Epithelial cell of prostate (primary cell): ENCODE measurements around the gene PTPRM.
A peak's percentile ranks its signal among the peaks of the same experiment; 100 is the strongest.

Experiments used
- DNase-seq: peaks from one replicate; pipeline ENCODE4 v3.0.0-alpha.2; 2011; ENCODE audit warnings: low read depth, low spot score
- H3K27ac ChIP-seq: fragments of 450-650 bp; 2 replicates; pipeline ENCODE4 v1.5.1; 2017; ENCODE audit warnings: mild to moderate bottlenecking

The PTPRM gene

DNA sequence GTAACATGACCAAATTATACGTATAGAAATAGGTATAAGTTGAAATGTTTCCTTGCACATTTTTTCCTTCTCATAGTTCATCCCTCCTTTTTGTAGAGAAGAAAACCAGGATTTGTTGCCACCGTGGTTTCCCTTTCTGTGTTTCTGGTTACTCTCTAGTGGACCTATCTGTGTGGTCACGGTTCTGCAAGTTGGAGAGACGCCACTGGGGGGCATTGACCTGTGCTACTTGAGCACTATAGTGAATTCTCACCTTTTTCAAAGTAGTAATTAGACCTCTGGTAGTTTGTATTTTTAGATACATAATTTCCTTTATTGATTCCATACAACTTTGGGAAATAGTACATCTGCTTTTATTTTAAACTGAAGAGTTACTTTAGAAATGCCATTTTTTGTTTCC is 444.8 kb downstream of the PTPRM start:
- no peak overlapping the region for H3K27ac ChIP-seq
- no peak for DNase-seq

DNA sequence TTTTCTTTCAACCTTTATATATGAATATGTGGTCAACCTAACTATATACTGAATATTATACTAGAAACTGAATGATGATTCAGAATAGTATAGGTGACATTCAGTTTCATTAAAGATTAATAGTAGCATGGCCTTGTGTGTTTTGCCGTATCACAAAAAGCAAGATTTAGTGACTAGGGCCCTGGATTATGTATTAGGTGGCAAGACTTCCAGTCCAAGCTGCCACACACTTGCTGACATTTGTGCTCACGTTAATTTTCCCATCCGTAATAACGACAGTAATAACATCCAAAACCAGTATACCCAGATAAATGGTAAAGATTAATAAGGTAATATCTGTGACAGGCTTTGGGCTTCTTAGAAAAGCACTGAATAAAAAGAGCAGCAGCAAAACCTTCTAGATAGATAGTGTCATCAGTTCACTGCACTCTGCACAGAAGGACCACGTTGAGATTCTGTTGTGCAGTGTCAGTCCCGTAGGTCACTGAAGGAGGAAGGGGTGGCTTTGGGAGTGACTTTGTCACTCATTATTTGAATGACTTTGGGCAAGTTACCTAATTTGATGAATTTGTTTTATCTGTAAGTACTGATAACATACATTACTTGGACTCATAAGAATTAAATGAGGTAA is 451.7 kb downstream of the PTPRM start:
- no peak overlapping the region for H3K27ac ChIP-seq
- DNase-seq = no peak

DNA sequence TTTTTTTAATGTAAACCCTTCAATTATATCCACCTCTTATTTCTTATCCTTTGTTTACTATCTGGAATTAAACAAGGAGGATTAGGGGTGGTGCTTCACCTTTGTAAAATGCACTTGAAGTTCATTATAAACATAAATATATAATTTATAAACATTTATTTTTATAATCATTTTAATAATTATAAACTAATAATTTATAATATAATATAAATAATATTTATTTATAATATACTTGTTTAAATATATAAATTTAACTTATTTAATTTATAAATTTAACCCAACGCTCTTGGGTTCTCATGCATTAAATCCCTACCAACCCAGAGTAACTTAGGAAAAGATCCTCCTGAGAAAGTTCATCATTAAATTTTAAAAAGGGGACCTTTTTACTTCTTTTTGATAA is 452.5 kb downstream of the PTPRM start:
- no peak overlapping the region for H3K27ac ChIP-seq
- no peak for DNase-seq

DNA sequence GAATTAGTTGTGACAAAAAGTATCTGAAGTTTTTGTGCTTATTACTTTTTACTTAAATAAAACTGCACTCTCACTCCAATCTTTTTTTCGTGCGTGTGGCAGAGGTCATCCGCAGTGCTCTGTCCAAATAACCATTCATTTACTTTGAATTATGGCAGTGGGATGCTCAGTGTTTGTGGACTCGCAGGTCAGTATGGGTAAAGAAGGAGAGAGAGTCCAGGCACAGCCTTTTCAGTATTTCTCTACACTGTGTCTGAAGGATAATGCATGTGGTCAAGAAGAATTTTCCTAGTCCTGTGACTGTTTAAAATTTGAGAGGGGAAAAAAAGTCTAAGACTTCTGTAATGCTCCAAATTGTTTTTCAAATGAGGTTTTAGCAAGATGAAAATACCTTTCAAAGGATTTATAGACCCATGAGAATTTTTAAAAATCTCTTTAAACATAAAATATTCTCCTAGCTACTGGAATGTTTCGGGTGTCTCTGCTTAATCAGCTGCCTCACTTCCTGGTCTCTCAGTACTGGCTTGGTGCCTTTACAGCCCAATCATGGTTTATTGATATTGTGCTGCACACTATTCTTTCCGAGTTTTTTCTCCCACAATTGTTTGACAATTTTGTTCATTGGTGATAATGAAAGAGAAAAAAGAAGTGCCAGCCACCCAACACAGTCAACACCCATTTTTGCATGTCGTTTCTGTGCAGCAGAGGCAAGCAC is 453.2 kb downstream of the PTPRM start:
- DNase-seq = no peak
- no peak overlapping the region for H3K27ac ChIP-seq

DNA sequence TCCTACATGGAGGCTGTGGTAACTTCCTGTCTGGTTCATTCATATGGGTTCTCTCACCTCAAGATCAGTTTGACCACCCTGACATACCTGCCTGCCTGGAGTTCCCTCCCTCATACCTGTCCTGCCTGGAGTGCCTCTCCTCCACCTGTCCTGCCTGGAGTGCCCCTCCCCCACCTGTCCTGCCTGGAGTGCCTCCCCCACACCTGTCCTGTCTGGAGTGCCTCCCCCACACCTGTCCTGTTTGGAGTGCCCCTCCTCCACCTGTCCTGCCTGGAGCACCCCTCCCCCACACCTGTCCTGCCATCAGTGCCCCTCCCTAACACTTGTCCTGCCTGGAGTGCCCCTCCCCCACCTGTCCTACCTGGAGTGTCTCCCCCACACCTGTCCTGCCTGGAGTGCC is 461.9 kb downstream of the PTPRM start:
- no peak overlapping the region for H3K27ac ChIP-seq

DNA sequence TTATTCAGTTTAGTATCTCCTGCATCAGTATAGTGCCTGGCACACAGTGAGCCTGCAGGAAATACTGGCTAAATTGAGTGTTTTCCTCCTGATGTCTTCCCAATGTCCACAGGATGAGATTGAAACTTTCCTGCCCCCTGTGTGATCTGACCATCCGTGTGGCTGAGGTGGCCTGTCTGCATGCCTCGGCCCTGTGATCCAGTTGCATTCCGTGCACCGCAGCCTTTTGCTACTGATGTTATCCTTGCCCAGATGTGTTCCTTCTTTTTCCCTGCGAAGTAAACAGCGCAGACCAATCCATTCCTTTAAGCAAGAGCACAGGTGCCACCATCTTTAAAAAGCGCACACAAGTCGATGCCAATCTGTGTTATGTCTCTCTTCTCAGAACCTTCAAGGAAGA is 462.6 kb downstream of the PTPRM start:
- no peak overlapping the region for H3K27ac ChIP-seq
- DNase-seq = no peak

More for the DNA sequence above, 461.9 kb downstream of the PTPRM start:
- DNase-seq = no peak

DNA sequence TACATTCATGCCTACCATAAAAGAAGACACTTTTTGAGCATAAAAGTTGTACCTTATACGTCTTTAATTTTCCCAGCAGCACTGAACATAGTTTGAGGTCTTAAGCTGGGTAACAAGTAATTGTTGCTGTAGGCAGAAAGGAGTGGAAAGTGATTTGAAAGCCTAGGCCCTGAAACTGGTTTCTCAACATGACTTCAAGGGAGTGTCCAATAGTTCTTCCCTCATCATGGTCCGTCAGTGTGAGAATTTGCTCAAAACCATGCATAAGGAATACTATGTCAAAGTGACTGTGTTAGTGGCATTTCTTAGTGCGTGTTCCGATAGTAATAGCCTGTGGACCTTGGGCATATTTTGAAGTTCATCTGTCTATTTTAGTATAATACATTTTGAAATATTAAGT is 463.1 kb downstream of the PTPRM start:
- no peak overlapping the region for H3K27ac ChIP-seq
- DNase-seq = no peak

DNA sequence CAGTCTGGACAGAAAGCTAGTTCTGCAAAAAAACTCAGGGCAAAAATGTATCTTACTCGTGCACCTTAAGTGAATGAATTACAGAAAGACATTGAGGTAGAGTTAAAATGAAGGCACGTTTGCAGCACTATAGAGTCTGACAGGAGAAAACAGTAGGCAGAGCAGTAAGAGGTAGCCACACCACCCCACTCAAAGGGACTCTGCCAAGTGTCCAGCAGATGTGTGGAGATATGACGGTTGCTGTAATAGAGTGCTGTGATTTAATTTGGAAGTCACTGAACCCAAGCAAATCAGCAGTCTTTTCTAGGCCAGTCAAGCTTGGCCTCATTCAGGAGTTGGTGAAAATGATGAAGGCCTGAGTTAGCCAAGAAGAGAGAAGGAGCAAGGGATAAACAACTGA is 464.4 kb downstream of the PTPRM start:
- H3K27ac ChIP-seq = no peak overlapping the region
- no peak for DNase-seq

DNA sequence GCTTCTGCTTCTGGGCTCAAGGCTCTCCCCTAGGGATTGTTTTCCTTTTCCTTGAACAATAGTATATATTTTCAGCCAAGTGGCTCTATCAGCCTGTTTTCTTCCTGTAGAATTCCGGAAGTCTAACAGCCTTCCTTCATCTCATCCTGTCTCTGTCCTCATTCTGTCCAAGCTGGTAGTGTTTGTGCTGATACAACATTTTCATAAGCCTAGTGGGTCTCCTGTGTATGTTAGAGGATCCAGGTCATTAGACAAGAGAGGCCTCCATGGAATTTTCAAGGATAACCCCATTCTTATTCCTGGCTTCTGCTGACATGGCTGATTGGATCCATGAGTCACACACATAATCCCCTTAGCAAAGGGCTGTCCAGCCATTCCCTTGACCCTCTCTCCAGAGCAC is 467.6 kb downstream of the PTPRM start:
- no peak overlapping the region for H3K27ac ChIP-seq
- no peak for DNase-seq

DNA sequence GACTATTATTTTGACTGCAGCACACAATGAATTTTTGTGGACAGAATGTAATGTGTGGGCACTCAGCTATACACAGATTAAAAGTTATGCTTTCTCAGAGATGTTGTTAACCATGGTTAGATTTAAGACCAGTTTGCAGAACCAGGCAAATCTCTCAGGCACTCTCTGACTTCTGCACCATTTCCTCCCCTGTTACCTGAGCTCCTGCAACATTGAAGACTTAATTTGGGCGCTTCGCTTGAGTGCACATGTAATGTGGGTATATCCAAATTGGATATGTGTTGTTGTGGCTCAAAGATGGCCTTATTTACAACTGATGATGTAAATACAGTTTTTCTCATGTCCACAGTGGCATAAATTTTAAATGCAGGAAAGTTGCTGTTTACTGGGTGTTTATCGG is 469.4 kb downstream of the PTPRM start:
- H3K27ac ChIP-seq = no peak overlapping the region
- DNase-seq = no peak

DNA sequence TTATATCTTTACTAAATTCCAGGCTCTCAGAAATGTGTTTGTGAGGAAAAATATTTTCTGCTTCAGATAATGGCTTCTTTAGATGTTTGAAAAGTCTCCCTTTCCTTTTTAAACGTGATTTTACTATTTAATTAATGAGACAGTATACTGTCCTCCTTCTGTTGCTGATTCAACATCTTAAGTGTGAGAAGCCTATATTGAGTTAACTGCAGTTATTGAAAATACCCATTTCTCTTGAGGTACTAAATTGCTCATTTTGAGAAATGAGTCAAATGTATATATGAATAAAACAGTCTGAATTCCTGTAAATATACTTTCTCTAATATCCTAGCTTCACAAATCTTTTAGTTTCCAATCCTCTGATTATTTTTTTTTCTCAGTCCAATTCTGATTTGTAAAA is 470.2 kb downstream of the PTPRM start:
- no peak overlapping the region for H3K27ac ChIP-seq
- DNase-seq = no peak

DNA sequence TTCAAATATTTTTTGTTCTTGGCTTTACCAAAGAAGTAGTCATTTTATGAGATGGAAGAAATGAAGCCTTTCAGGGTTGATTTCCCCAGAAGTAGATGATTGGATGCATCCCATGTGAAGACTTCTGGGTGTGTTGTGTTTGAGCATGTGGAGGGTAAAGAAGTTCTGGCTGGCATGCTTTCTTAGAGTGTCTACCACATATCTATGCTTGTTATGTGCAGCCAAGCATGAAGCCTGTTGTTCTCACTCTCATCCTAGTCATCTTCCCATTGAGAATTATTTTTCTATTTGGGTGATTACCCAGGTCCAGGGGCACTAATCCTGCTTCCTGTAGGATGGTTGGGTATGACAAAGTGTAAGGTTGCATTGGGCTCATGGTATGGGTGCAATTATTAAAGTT is 472.9 kb downstream of the PTPRM start:
- DNase-seq = no peak
- H3K27ac ChIP-seq = no peak overlapping the region

DNA sequence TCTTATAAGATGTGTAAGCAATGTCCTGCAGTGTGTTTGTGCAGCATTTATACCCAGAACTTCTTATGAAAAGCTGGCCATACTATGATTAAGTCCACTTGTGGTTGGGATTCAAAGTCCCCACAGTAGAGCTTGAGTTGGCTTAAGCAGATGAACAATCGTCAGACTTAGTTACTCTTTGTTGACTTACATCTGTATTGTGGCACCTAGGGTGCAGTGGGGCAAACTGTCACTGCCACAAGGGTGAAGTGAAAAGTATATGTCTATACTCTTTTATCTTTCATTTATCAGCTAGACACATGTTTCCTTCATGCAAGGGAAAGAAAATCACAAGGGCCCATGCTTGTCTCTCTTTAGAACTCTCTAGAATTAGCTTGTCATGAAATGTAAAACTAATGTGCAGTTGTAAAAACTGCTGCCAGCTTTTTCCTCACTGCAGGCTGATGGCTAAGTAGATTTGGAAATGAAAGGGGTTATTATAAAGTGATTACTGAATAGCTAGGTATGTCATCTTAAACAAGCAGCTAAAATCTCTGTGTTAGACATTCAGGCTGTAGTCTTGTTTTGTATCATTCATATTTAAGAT is 474.5 kb downstream of the PTPRM start:
- H3K27ac ChIP-seq = no peak overlapping the region
- DNase-seq = no peak

DNA sequence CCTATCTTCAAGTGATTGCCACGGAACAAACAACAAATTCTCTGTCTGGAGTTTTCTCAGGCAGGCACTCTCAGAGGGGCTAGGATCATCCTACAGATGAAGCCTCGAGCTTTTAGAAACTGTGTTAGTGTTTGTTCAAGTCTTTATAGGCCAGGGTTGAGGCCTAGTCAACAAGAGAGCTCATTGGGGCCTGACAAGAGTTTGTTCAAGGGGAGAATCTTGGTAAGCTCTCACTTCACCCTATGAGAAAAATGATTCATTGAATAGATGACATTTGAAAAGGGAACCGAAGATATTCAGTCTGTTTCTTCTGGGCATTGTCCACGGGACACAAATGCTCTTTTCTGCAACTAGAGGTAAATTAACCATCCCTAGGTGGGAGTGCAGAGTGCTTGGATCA is 476.9 kb downstream of the PTPRM start:
- no peak overlapping the region for H3K27ac ChIP-seq
- DNase-seq = no peak

DNA sequence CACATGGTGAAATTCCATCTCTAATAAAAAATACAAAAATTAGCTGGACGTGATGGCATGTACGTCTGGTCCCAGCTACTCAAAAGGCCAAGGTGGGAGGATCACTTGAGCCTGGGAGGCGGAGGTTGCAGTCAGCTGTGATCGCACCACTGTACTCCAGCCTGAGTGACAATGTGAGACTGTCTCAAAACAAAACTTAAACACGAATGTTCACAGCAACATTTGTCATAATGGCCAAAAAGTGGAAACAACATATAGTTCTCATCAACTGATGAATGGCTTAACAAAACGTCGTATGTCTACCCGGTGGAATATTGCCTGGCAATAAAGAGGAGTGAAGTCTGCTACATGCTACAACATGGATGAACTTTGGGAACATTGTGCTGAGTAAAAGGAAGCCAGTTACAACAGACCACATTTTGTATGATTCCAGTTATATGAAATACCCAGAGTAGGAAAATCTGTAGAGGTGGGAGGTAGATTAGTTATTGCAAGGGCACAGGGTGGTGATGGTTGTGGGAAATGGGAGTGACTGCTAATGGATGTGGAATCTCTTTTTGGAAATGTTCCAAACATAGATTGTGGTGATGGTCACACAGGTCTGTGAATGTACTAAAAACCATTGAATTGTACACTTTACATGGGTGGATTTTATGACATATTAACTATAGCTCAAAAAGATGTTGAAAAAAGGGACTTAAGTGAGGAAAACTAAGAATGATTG is 478.2 kb downstream of the PTPRM start:
- H3K27ac ChIP-seq = no peak overlapping the region

DNA sequence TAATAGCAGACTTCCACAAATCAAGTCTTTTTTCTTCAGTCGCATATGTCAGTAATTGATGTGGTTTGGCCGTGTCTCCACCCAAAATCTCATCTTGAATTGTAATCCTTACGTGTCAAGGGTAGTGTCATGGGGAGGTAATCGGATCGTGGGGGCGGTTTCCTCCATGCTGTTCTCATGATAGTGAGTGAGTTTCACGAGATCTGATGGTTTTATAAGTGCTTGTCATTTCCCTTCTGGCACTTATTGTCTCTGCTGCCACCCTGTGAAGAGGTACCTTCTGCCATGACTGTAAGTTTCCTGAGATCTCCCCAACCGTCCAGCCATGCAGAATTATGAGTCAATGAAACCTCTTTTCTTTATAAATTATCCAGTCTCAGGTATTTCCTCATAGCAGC is 478.8 kb downstream of the PTPRM start:
- DNase-seq = no peak
- H3K27ac ChIP-seq = no peak overlapping the region

More for the DNA sequence above, 478.2 kb downstream of the PTPRM start:
- DNase-seq = no peak

DNA sequence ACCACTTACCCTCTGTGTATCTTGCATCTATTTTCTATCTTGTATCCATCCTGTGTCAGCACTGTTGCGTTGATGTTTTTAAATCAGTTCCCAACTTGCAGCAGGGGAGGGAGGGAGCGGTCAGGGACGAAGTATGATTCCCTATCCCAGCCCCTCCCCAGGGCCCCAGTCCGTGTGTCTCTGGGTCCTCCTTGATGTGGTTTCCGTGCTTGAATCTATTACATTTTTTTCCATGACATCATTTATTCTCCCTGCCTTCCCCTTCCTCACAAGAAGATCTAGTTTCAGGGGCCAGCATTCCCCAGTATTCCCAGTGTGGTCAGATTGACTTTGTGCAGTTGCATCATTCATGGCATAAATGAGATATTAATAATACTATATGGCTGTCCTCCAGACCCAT is 479.3 kb downstream of the PTPRM start:
- H3K27ac ChIP-seq = no peak overlapping the region

DNA sequence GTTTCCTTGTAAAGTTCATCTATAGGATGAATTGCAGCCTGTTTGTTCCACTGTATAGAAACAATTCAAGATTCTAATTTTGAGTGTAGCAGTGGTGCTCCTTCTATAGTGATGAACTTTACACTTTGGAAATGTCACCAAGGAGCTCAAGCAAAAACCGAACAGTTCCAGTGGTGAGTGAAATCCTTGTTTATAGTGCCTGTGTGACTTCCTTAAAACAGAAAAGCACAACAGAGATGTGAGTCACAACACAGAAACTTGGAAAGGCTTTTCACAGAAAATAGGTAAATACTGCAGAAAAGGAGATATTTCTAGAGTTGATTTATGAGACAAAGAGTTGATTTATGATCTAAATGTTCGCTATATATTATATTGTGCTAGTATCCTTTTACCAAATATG is 482.0 kb downstream of the PTPRM start:
- peak overlapping the region; percentile 8 for H3K27ac ChIP-seq
- no peak for DNase-seq

More for the DNA sequence above, 479.3 kb downstream of the PTPRM start:
- no peak for DNase-seq

DNA sequence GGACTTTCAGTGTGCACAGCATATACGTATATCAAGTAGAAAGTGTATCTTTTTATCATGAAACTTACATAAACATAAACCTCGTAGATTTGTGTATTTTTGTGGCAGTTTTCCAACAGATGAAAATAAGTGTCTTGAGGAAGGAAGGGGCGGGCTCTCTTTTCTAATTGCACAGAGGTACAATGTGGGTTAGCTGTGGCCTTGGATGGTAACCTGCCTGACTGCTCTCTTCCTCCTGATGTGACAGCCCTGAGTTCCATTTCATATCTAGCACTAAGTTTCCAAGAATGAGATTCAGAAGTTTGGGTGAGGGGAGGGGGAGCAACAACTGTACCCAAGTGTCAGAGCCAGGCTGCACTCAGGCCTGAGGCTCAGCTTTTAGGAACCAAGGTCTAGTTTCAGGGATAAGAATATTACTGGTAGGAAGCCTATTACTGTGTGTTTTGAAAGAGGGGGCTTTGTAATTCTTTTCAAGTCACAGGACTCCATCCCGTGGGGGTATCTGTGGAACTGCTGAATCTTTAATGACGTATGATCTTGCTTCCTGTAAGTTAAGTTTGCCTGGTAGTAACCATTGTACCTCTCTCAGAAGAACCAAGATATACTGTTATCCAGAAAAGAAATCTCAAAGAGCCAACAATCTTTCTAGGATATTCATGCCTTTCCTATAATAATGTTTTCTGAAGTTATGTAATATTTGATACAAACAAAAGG is 483.7 kb downstream of the PTPRM start:
- DNase-seq = no peak
- no peak overlapping the region for H3K27ac ChIP-seq

DNA sequence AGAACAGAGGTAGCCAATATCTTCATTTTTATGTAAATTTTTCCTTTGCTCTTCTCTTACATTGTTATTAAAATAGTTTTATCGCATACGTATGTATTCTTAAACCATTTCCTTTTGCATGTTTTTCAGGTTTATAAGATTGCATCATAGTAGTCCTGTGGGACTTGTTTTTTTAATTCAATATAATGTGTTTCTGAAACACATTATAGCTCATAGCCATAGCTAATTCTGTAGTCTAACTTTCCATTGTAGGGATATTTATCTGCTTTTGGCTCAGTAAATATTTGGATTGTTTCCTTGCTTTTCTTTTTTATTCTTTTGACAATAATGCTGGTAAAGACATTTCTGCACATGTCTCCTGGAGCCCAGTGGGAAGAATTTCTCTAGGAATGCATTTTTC is 484.3 kb downstream of the PTPRM start:
- H3K27ac ChIP-seq = no peak overlapping the region
- DNase-seq = no peak
